ENCODE data around the gene ATG10.
A peak's percentile ranks its signal among the peaks of the same experiment; 100 is the strongest.
"Not testable (repeated sequence)": the region's sequence is repeated elsewhere in the genome, so short reads cannot be mapped to it uniquely, and the experiment has no call there.

ATG10 gene

GRCh38 chr5:82058710-82059109 lies 86.9 kb downstream of the ATG10 start:
- DNase-seq, result no peak

DNA sequence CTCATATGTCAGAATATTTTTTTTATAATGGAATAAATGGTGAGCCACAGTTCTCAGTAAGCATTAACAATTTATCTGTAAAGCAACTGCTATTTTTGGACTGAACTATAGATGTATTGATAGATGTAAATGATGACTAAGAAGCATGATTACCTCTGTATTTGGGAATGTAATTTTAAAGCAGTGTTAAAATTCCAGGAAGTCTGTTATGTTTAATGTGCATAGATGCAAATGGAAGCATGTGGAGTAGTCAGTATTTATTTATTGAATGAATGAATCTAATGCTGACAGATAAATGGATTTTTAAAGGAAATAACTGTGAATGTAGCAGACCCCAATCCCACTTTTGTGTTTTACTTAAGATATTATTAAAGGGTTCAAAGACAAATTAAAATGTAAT lies 95.0 kb downstream of the ATG10 start:
- DNase-seq, result no peak

DNA sequence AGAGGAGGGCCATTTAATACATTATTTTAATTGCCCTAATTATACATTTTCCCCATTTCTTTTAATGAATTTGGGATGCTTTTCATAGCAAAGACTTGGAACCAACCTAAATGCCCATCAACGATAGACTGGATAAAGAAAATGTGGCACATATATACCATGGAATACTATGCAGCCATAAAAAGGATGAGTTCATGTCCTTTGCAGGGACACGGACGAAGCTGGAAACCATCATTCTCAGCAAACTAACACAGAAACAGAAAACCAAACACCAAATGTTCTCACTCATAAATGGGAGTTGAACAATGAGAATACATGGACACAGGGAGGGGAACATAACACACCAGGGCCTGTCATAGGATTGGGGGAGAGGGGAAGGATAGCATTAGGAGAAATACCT lies 96.2 kb downstream of the ATG10 start:
- not testable (repeated sequence) for DNase-seq

DNA sequence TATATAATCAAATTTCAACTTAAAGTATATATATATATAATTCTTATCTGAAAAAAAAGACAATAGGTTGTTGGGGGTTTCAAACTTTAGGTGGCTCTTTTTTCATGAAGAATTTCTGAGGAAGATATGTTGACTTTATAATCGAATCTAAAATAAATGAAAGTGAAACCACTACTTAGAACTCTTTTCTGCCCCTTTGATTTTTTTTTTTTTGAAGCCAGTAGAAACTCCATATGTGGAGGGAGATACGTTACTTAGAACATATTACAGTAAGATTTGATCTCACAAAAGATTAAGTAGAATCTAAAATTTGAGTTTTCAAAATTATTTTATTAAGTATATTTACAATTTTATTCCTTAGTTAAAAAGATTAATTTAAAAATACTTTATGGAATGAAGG lies 96.9 kb downstream of the ATG10 start:
- DNase-seq, result no peak

DNA sequence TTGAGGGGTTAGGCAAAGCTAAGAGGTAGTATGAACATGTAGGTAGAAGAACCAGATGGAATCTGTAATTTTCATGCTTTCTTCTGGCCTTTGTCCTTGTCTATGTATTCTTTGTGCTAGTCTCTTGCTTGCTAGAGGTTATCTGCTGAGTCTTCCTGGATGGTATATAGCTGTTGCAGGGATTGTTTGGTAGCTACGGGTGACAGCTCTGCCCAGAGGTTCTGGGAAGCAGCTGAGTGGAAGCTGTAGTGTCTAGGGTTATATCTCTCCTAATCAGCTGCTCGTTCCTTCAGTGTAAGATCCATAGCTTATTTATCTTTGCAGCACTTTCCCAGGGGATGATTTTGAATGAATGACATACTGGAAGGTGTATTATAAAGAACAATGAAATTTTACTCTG lies 100.3 kb downstream of the ATG10 start:
- DNase-seq, result no peak

DNA sequence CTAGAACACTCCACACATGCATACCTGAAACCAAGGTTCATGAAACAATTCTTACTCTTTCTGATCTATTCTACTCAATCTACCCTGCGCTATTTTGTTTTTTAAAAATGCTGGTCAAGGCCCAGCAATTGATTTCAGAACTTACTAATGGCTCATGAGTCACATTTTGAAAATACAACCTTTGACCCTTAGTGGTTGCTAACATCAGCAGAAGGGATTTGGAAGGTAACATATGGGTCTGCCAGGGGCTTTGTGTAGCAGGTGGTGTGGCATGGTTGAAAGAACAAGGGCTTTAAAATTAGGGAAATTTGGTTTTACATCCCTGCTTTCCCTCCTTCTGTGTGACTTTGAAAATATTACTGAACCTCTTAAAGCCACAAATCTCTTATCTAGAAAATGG lies 101.4 kb downstream of the ATG10 start:
- DNase-seq, result no peak

DNA sequence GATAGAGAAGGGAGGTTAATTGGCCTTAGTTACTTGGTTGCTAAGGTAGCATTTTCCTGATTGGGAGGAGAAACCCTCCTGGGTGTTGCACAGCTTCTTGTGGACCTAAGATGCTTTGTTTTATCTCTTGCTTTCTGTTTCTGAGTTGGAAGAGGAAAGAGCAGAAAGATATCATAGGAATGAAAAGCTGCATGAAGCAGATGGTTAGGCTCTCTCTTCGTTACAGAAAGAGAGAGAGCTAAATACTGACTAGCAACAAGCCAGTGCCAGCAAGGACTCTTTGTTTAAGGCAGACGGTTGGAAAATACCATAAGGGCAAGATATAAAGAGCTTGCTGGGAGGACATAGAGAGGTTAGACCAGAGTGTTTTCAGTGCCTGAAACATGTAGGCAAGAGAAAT lies 103.1 kb downstream of the ATG10 start:
- DNase-seq, result peak; percentile 35

- no peak for DNase-seq
Observed at GRCh38 chr5:82077496-82077895, 105.7 kb downstream of the ATG10 start.

DNA sequence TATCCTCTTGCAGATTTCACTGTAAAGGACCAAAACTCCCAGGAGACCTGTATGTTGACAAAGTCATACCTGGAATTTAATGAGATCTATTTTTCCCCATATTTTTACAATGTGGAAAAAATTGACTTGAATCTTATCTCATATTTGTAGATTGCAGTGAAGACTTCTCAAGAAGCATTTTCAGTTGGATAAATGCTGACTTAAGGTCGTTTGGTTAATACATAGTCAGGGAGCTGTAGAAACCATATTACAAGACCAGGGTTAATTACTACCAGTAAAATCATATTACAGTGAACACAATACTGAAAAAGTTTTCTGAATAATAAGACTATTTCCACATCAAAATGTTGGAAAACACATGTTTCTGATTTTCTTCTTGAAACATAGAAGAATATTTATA lies 119.8 kb downstream of the ATG10 start:
- no peak for DNase-seq

- DNase-seq, result no peak
Observed at GRCh38 chr5:82095536-82095935, 123.7 kb downstream of the ATG10 start.

DNA sequence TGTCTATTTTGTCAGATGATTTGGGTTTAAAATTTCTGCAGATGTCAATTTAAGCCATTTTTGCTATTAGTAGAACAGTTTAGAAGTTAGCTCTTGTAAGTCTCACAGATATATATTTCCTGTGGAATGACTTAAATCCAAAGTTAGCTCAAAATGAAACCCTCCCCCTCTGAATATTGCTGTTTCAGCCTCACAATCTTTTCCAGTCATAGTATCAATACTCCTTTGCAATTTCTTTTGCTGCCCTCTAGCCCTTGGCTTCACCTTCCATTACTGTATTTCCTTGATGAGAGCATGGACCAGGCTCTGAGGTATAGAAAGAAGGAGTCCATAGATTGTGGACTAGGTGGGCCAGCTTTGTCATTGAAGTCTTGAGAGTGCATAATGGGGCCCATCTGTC lies 124.4 kb downstream of the ATG10 start:
- DNase-seq, result no peak

DNA sequence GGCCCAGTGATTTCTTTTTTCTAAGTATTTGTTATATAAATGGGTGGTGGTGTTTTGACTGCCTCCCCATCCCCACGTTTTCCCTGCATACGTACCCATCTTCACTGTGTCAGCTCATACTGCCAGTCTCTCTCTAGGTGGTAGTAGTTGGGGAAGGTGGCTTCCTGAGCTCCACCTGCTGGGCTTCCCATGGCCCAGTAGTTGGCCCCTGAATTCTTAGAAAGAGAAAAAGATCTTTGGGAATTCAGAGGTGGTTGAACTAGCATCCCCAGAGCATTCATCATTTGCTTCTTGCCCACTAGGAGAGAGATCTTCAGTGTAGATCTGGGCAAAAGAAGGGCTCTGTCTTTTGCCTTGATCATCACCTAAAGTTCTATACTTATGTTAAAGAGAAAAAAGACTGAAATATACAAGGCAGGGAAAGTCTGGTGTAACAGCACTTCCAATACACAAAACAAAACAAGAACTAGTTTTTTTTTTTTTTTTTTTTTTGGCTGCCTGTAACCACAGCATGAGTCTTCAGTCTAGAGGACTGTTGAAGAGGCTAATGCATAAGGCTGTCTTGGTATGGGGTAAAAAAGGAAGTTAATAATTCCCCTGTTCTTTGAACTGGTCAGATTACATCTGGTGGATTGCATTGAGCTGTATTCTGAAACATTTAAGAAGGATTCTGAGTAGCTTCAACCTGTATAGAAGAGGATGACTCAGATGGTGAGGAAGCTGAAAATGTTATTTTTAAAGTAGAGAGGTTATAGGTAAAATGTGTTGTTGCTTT lies 128.7 kb downstream of the ATG10 start:
- no peak for DNase-seq

DNA sequence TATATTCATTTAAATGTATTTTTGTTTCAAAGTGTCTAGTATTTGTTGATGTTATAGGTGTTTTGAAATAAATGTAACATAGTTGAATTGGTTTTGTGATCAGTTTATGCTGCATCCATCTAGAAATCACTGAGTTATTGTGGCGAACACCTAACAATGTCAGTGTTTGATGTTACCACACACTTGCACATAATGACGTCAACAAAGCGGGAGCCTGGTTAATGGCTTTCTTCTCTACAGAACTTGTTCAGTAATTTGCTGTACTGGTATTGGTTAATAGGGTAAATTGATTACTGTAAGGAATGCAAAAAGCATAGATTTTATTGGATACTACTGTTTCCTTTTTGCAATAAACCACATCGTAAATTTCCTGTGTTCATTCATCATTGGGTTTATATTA lies 133.0 kb downstream of the ATG10 start:
- DNase-seq, result no peak

- no peak for DNase-seq
Observed at GRCh38 chr5:82105457-82105856, 133.6 kb downstream of the ATG10 start.

DNA sequence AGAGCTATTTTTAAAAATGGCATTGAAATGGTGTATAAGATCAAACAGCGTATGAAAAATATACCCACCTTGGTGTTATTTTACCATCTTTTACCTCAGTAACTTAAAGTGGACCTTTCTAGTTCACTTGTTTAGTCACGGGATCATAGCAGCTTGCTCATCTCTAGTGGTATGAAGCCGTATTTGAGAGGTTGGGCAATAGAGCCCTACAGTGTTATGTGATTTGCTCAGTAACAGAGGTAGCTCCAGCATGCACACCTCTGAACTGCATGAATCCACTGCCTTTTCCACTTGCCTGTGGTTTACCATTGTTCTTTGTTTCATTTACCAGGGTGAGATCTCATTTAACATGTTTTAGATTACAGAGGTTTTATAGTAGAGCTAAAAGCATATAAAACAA lies 134.4 kb downstream of the ATG10 start:
- no peak for DNase-seq

DNA sequence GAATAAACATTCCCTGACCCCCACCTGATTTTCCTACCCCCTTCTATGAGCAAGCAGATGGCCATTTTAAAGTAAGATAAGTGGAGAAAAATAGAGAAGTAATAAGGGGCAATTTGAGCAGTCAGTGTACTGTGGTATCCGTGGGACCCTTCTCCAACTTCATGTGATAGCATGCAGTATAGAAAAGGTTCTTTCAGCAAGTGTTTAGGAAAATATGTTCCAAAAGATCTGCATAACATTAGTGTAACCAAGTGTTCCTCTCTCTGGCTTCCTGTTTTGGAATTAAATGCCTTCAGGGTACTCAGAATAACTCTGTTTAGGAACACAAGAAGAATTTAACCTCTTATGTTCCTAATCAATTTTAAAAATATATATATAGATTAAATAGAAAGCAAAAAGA lies 134.9 kb downstream of the ATG10 start:
- DNase-seq, result peak; percentile 31

DNA sequence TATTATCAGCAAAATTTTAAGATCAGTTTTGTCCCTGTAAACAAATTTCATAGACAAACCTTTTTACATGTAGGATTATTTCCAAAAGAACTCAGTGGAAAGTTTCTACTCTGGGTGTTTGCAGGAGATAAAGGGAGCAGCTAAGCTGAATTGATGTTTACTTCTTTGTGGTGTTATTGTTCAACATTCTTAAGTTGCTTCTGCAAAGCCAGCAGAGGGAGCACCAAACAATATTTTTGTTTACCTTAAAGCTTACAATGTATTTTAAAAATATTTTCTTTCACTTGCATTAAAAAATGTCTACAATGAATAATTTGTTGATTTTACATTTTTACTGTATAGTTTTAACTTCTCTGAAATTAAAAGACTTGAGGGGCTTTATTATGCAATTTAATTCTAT lies 135.4 kb downstream of the ATG10 start:
- peak; percentile 19 for DNase-seq

DNA sequence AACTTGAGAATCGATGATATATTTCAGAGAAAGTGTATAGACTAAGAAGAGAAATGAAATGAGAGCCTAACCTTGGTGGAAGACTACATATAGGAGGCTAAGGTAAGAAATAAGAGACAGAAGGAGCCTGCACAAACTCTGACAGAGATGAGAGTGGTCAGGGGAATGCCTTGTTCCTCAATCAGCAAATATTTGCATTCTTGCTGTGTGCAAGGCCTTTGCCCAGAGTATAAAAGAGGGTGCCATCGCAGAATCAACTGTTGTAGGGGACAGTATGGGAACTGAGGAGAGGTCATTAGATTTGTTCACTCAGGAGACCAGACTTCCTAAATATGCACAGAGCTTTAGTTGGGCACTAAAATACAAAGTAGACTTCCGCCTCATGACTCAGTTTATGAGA lies 137.2 kb downstream of the ATG10 start:
- no peak for DNase-seq

- not testable (repeated sequence) for DNase-seq
Observed at GRCh38 chr5:82109915-82110314, 138.1 kb downstream of the ATG10 start.

- no peak for DNase-seq
Observed at GRCh38 chr5:82111191-82111590, 139.4 kb downstream of the ATG10 start.

DNA sequence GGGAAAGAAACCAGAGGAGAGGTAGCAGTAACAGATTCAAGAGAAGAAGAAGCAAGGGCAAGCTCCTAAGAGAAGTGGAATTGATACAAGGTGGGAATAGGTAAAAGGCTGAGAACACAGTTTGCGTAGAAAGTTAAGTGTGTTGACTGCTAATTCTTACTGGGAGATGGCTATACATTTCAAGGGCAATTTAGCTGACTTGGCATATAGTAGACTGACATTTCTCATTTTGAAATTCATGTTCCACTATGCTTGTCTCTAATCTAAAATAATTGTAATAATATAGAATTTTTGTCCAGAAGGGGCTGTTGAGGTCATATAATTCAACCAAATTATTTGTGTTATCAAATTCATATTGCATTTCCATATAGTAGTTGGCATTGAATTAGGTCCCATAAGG lies 144.0 kb downstream of the ATG10 start:
- DNase-seq, result no peak

DNA sequence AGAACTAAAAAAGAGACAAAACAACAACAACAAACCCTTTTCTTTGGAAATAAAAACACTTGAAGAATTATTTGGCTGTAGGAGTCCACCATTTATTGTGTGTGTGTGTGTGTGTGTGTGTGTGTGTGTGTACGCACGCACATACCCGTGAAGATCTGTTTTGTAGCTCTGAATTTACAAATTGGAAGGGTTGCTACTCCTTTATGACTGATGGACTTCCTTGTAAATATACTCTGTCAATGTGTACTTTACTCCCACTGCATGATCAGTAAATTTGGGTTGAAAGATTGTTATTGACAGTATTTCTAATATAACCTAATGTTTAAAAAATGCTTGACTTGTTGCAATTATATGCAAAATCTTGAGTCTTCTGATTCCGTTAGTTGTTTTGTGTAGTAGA lies 148.1 kb downstream of the ATG10 start:
- DNase-seq, result no peak

DNA sequence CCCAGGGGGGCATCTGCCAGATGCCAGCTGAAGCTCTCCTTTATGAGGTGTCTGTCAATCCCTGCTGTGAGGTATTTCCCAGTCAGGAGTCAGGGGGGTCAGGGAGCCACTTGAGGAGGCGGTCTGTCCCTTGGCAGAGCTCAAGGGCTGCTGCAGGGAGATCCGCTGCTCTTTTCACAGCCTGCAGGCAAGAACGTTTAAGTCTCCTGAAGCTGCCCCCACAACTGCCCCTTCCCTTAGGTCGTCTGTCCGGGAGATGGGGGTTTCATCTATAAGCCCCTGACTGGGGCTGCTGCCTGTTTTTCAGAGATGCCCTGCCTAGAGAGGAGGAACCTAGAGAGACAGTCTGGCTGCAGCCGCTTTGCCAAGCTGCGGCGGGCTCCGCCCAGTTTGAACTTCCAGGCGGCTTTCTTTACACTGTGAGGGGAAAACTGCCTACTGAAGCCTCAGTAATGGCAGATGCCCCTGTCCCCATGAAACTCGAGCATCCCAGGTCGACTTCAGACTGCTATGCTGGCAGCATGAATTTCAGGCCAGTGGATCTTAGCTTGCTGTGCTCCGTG lies 158.0 kb downstream of the ATG10 start:
- no peak for DNase-seq

DNA sequence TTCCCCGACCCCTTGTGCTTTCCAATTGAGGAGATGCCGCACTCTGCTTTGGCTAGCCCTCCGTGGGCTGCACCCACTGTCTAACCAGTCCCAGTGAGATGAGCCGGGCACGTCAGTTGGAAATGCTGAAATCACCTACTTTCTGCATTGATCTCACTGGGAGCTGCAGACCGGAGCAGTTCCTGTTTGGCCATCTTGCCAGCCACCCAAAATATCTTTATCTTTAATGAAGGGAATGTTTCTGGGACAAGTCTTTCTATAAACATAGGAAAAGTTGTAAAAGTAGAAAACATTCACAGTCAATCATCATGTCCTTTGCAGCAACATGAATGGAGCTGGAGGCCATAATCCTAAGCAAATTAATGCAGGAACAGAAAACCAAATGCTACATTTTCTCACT lies 158.8 kb downstream of the ATG10 start:
- no peak for DNase-seq

DNA sequence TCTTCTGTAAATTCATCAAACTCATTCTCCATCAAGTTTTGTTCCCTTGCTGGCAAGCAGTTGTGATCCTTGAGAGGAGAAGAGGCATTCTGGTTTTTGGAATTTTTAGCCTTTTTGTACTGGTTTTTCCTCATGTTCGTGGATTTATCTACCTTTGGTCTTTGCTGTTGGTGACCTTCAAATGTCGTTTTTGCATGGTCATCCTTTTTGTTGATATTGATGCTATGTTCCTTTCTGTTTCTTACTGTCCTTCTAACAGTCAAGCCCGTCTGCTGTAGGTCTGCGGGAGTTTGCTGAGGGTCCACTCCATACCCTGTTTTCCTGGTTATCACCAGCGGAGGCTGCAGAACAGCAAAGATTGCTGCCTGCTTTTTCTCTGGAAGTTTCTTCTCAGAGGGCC lies 165.4 kb downstream of the ATG10 start:
- DNase-seq, result no peak

All from eye (tissue), 1 donor.